Anterior cingulate cortex (tissue), 58 donors: ENCODE results near the gene EP300.
"Not testable (repeated sequence)": the region's sequence is repeated elsewhere in the genome, so short reads cannot be mapped to it uniquely, and the experiment has no call there.

Source experiments
- DNase-seq, 58 donors: peaks; one replicate each; lab custom pipeline; 2025; lab: John Stamatoyannopoulos, UW

Gene EP300

GRCh38 chr22:41092023-41092817 is at the start of gene EP300:
Gene EP300, plus strand, starts transcription at chr22:41092592. Its CDS starts 413 bp downstream, at chr22:41093005.
- peak in 53 of 58 donors; percentile 25 to 80 (median 66) for DNase-seq

GRCh38 chr22:41043722-41044121 is 48.7 kb upstream of the EP300 start:
- DNase-seq, result no peak

GRCh38 chr22:41045575-41045974 is 46.8 kb upstream of the EP300 start:
- not testable (repeated sequence) for DNase-seq

- DNase-seq, result no peak
Measured at GRCh38 chr22:41047801-41048211, 44.6 kb upstream of the EP300 start.

GRCh38 chr22:41048345-41048744 is 44.0 kb upstream of the EP300 start:
- not testable (repeated sequence) for DNase-seq

GRCh38 chr22:41048791-41049717 is 43.3 kb upstream of the EP300 start:
- peak in 34 of 58 donors; percentile 2 to 47 (median 14) for DNase-seq

- DNase-seq, result not testable (repeated sequence)
Measured at GRCh38 chr22:41049795-41050194, 42.6 kb upstream of the EP300 start.

- DNase-seq, result no peak
Measured at GRCh38 chr22:41050883-41051282, 41.5 kb upstream of the EP300 start.

GRCh38 chr22:41052661-41053490 is 39.5 kb upstream of the EP300 start:
- DNase-seq, result no peak

GRCh38 chr22:41057076-41057475 is 35.3 kb upstream of the EP300 start:
- DNase-seq, result no peak

- no peak for DNase-seq
Measured at GRCh38 chr22:41062146-41062545, 30.2 kb upstream of the EP300 start.

- not testable (repeated sequence) for DNase-seq
Measured at GRCh38 chr22:41064326-41064725, 28.1 kb upstream of the EP300 start.

- not testable (repeated sequence) for DNase-seq
Measured at GRCh38 chr22:41066341-41066740, 26.1 kb upstream of the EP300 start.

- not testable (repeated sequence) for DNase-seq
Measured at GRCh38 chr22:41067968-41068367, 24.4 kb upstream of the EP300 start.

- DNase-seq, result no peak
Measured at GRCh38 chr22:41070665-41071331, 21.6 kb upstream of the EP300 start.

GRCh38 chr22:41074061-41074460 is 18.3 kb upstream of the EP300 start:
- no peak for DNase-seq

- DNase-seq, result no peak
Measured at GRCh38 chr22:41074466-41074865, 17.9 kb upstream of the EP300 start.

- DNase-seq, result no peak
Measured at GRCh38 chr22:41074941-41075710, 17.3 kb upstream of the EP300 start.

- no peak for DNase-seq
Measured at GRCh38 chr22:41075946-41076345, 16.4 kb upstream of the EP300 start.
